Liver (tissue), 9 donors: ENCODE measurements around the gene U2AF2. TPM values are rescaled to one million over a fixed set of nuclear protein-coding genes. Genes with fewer than 3 reads are reported as not detected.

Experiments used
- DNase-seq: peaks from one replicate; pipeline ENCODE4 v3.0.0-alpha.2; 2017; ENCODE audit warnings: low spot score
- H3K27ac ChIP-seq, 2 donors: one replicate each; pipeline ENCODE4 v1.7.0; 2013; ENCODE audit warnings: inconsistent platforms in 2 of 2, low read length in 2 of 2, control low read depth in 1 of 2, low read depth in 1 of 2, mild to moderate bottlenecking in 1 of 2
- H3K27me3 ChIP-seq, 4 donors: one replicate each; pipeline versions ENCODE4 v1.6.1 to v1.7.0; 2013; ENCODE audit warnings: low read length in 3 of 4, inconsistent platforms in 1 of 4, mild to moderate bottlenecking in 1 of 4, moderate library complexity in 1 of 4; ENCODE audit not compliant: control insufficient read depth in 4 of 4, insufficient read depth in 4 of 4
- H3K36me3 ChIP-seq, 4 donors: one replicate each; pipeline versions ENCODE4 v1.6.1 to v1.7.0; 2013; ENCODE audit warnings: low read length in 3 of 4, mild to moderate bottlenecking in 3 of 4, low read depth in 1 of 4, moderate library complexity in 1 of 4; ENCODE audit not compliant: control insufficient read depth in 4 of 4, insufficient read depth in 3 of 4
- H3K4me1 ChIP-seq, 4 donors: one replicate each; pipeline versions ENCODE4 v1.6.1 to v1.7.0; 2013; ENCODE audit warnings: low read length in 3 of 4, mild to moderate bottlenecking in 3 of 4, moderate library complexity in 1 of 4; ENCODE audit not compliant: control insufficient read depth in 4 of 4, insufficient read depth in 4 of 4
- H3K4me3 ChIP-seq, 3 donors: one replicate each; pipeline versions ENCODE4 v1.6.1 to v1.7.0; 2013; ENCODE audit warnings: low read length in 3 of 3, control low read depth in 1 of 3, low read depth in 1 of 3, mild to moderate bottlenecking in 1 of 3
- H3K9ac ChIP-seq, 2 donors: one replicate each; pipeline ENCODE4 v1.7.0; 2013; ENCODE audit warnings: low read length in 2 of 2, mild to moderate bottlenecking in 2 of 2, moderate library complexity in 2 of 2, control low read depth in 1 of 2, low read depth in 1 of 2
- H3K9me3 ChIP-seq, 4 donors: one replicate each; pipeline versions ENCODE4 v1.6.1 to v1.7.0; 2013; ENCODE audit warnings: low read length in 3 of 4; ENCODE audit not compliant: control insufficient read depth in 4 of 4
- EGR1 ChIP-seq, 2 donors: IDR thresholded peaks; 2 replicates each; pipeline ENCODE4 v1.6.1; 2016 to 2018; ENCODE audit warnings: antibody characterized with exemption in 2 of 2, low read depth in 2 of 2
- FOXA1 ChIP-seq: IDR thresholded peaks from 2 replicates; pipeline ENCODE4 v1.6.1; 2016; ENCODE audit warnings: antibody characterized with exemption
- FOXA2 ChIP-seq: IDR thresholded peaks from 2 replicates; pipeline ENCODE4 v1.6.1; 2016; ENCODE audit warnings: antibody characterized with exemption
- GABPA ChIP-seq, 2 donors: IDR thresholded peaks in 1 of 2; conservative IDR thresholded peaks in 1 of 2; 2 replicates each; pipeline ENCODE4 v1.6.1; 2016; ENCODE audit warnings: antibody characterized with exemption in 2 of 2, mild to moderate bottlenecking in 1 of 2, moderate library complexity in 1 of 2
- HNF4A ChIP-seq, 2 donors: conservative IDR thresholded peaks; 2 replicates each; pipeline ENCODE4 v1.6.1; 2016; ENCODE audit warnings: antibody characterized with exemption in 2 of 2, mild to moderate bottlenecking in 2 of 2
- HNF4G ChIP-seq: IDR thresholded peaks from 2 replicates; pipeline ENCODE4 v1.6.1; 2016; ENCODE audit warnings: antibody characterized with exemption
- JUND ChIP-seq, 2 donors: IDR thresholded peaks; 2 replicates each; pipeline ENCODE4 v1.6.1; 2016; ENCODE audit warnings: antibody characterized with exemption in 2 of 2
- NR2F2 ChIP-seq: IDR thresholded peaks from 2 replicates; pipeline ENCODE4 v1.6.1; 2016; ENCODE audit warnings: antibody characterized with exemption
- RAD21 ChIP-seq, 2 donors: IDR thresholded peaks; 2 replicates each; pipeline ENCODE4 v1.6.1; 2016; ENCODE audit warnings: antibody characterized with exemption in 2 of 2, mild to moderate bottlenecking in 2 of 2
- RXRA ChIP-seq, 2 donors: IDR thresholded peaks; 2 replicates each; pipeline ENCODE4 v1.6.1; 2017 to 2018; ENCODE audit warnings: antibody characterized with exemption in 2 of 2, mild to moderate bottlenecking in 1 of 2
- SP1 ChIP-seq: IDR thresholded peaks from 2 replicates; pipeline ENCODE4 v1.6.1; 2018; ENCODE audit warnings: antibody characterized with exemption, mild to moderate bottlenecking
- TAF1 ChIP-seq: conservative IDR thresholded peaks from 2 replicates; pipeline ENCODE4 v1.6.1; 2016; ENCODE audit warnings: antibody characterized with exemption, mild to moderate bottlenecking
- YY1 ChIP-seq: IDR thresholded peaks from 2 replicates; pipeline ENCODE4 v1.6.1; 2016; ENCODE audit warnings: antibody characterized with exemption, mild to moderate bottlenecking
- WGBS: extraction: QIAGEN DNeasy Blood & Tissue Kit; methylation state at CpG from one replicate; pipeline ENCODE4 v1.1.7; 2013; 5-methylcytosine and 5-hydroxymethylcytosine counted together
- polyA plus RNA-seq, 2 donors: library from polyadenylated mRNA; stranded (reverse) in 1 of 2; unstranded in 1 of 2; fragments of 200-250 nt in 1 of 2; fragments of >200 nt in 1 of 2; fragmentation: Nextera tagmentation in 1 of 2; extraction: Ambion mirVana in 1 of 2; gene quantifications; one replicate each; pipeline versions ENCODE4 v1.2.1 to v1.2.3, GENCODE V29; 2013 to 2015
- total RNA-seq, 2 donors: library from RNA; depleted of rRNA; stranded (reverse); fragments of >200 nt; gene quantifications; one replicate each; pipeline ENCODE4 v1.2.3, GENCODE V29; 2014
- TF ChIP-seq, protein P1 (sequence below): IDR thresholded peaks from 2 replicates; pipeline ENCODE4 v1.6.1; 2016; ENCODE audit warnings: antibody characterized with exemption
- TF ChIP-seq, protein P2 (sequence below): IDR thresholded peaks from 2 replicates; pipeline ENCODE4 v1.6.1; 2016; ENCODE audit warnings: antibody characterized with exemption
- TF ChIP-seq, protein P3 (sequence below): IDR thresholded peaks from 2 replicates; pipeline ENCODE4 v1.6.1; 2016; ENCODE audit warnings: antibody characterized with exemption
- TF ChIP-seq, protein P4 (sequence below): IDR thresholded peaks from 2 replicates; pipeline ENCODE4 v1.6.1; 2016; ENCODE audit warnings: antibody characterized with exemption, mild to moderate bottlenecking
- TF ChIP-seq, protein P5 (sequence below): fragments of 150-350 bp; IDR thresholded peaks from 2 replicates; pipeline ENCODE4 v1.5.1; 2017; ENCODE audit warnings: improper control_type of control experiment, low read depth, low read length; ENCODE audit not compliant: missing input control
- donor health status: healthy.
- donor health status: healthy.
- donor health status: healthy.
- donor health status: healthy.
- donor health status: healthy.

Gene U2AF2
- total and polyA plus RNA-seq, 4 donors = 8.6 to 66.6 (median 51.2) TPM

DNA sequence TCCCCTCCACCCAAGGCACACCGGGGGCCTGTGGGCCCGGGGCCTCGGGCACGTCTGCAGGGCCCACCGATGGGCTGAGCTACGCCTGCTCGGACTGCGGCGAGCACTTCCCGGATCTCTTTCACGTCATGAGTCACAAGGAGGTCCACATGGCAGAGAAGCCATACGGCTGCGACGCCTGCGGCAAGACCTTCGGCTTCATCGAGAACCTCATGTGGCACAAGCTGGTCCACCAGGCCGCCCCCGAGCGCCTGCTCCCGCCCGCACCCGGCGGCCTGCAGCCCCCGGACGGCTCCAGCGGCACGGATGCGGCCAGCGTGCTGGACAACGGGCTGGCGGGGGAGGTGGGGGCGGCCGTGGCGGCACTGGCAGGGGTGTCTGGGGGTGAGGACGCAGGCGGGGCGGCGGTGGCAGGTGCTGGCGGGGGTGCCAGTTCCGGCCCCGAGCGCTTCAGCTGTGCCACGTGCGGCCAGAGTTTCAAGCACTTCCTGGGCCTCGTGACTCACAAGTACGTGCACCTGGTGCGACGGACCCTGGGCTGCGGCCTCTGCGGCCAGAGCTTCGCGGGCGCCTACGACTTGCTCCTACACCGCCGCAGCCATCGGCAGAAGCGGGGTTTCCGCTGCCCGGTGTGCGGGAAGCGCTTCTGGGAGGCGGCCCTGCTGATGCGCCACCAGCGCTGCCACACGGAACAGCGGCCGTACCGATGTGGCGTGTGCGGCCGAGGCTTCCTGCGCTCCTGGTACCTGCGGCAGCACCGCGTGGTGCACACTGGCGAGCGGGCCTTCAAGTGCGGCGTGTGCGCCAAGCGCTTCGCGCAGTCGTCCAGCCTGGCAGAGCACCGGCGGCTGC is 39.1 kb upstream of the U2AF2 start:
- Histone ChIP-seq H3K27me3 (no peaks in the 10 kb centered on the region), H3K4me3 (no peak overlapping the region), H3K36me3 (peaks cover 0 to 20% (median 11%) of the 10 kb centered on the region in 4 donors), H3K27ac (no peak overlapping the region), H3K9me3 (no peaks in the 10 kb centered on the region), H3K4me1 (no peaks in the 10 kb centered on the region), H3K9ac (no peak overlapping the region)
- no peak for DNase-seq
- no peak for TF ChIP-seq HNF4G
- TF ChIP-seq, protein P1, sequence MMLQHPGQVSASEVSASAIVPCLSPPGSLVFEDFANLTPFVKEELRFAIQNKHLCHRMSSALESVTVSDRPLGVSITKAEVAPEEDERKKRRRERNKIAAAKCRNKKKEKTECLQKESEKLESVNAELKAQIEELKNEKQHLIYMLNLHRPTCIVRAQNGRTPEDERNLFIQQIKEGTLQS = no peak
- TF ChIP-seq, protein P2, sequence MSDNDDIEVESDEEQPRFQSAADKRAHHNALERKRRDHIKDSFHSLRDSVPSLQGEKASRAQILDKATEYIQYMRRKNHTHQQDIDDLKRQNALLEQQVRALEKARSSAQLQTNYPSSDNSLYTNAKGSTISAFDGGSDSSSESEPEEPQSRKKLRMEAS = no peak
- 97% methylated on average over 88 of the region's 88 CpGs for WGBS

DNA sequence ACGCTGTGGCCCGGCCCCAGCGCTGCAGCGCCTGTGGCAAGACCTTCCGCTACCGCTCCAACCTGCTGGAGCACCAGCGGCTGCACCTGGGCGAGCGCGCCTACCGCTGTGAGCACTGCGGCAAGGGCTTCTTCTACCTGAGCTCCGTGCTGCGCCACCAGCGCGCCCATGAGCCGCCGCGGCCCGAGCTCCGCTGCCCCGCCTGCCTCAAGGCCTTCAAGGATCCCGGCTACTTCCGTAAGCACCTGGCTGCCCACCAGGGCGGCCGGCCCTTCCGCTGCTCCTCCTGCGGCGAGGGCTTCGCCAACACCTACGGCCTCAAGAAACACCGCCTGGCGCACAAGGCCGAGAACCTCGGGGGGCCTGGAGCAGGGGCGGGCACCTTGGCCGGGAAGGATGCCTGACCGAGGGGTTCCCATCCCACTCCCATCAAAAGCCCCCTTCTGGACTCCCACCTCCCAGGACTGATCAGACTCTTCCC is 38.4 kb upstream of the U2AF2 start:
- Histone ChIP-seq H3K27me3 (no peaks in the 10 kb centered on the region), H3K36me3 (peaks cover 0 to 20% (median 13%) of the 10 kb centered on the region in 4 donors), H3K4me1 (no peaks in the 10 kb centered on the region), H3K9ac (no peak overlapping the region), H3K9me3 (no peaks in the 10 kb centered on the region), H3K4me3 (no peak overlapping the region), H3K27ac (no peak overlapping the region)
- no peak for DNase-seq
- WGBS = 99% methylated on average over 38 of the region's 38 CpGs
- TF ChIP-seq JUND (IDR thresholded peaks at IDR 0.05) (no peak), EGR1 (IDR thresholded peaks at IDR 0.05; ENCODE audit: low read depth in 2 of 2) (no peak), RXRA (IDR thresholded peaks at IDR 0.05) (no peak), HNF4G (no peak), FOXA1 (no peak), TAF1 (no peak), NR2F2 (no peak), RAD21 (IDR thresholded peaks at IDR 0.05) (no peak), GABPA (IDR thresholded peaks at IDR 0.05 in 1 of 2, conservative IDR thresholded peaks at IDR 0.05 in 1 of 2) (no peak), SP1 (no peak), YY1 (no peak), HNF4A (conservative IDR thresholded peaks at IDR 0.05) (no peak), FOXA2 (no peak)
- TF ChIP-seq, protein P2 = no peak
- TF ChIP-seq, protein P3, sequence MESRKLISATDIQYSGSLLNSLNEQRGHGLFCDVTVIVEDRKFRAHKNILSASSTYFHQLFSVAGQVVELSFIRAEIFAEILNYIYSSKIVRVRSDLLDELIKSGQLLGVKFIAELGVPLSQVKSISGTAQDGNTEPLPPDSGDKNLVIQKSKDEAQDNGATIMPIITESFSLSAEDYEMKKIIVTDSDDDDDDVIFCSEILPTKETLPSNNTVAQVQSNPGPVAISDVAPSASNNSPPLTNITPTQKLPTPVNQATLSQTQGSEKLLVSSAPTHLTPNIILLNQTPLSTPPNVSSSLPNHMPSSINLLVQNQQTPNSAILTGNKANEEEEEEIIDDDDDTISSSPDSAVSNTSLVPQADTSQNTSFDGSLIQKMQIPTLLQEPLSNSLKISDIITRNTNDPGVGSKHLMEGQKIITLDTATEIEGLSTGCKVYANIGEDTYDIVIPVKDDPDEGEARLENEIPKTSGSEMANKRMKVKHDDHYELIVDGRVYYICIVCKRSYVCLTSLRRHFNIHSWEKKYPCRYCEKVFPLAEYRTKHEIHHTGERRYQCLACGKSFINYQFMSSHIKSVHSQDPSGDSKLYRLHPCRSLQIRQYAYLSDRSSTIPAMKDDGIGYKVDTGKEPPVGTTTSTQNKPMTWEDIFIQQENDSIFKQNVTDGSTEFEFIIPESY = no peak
- TF ChIP-seq, protein P1 = no peak
- TF ChIP-seq, protein P4, sequence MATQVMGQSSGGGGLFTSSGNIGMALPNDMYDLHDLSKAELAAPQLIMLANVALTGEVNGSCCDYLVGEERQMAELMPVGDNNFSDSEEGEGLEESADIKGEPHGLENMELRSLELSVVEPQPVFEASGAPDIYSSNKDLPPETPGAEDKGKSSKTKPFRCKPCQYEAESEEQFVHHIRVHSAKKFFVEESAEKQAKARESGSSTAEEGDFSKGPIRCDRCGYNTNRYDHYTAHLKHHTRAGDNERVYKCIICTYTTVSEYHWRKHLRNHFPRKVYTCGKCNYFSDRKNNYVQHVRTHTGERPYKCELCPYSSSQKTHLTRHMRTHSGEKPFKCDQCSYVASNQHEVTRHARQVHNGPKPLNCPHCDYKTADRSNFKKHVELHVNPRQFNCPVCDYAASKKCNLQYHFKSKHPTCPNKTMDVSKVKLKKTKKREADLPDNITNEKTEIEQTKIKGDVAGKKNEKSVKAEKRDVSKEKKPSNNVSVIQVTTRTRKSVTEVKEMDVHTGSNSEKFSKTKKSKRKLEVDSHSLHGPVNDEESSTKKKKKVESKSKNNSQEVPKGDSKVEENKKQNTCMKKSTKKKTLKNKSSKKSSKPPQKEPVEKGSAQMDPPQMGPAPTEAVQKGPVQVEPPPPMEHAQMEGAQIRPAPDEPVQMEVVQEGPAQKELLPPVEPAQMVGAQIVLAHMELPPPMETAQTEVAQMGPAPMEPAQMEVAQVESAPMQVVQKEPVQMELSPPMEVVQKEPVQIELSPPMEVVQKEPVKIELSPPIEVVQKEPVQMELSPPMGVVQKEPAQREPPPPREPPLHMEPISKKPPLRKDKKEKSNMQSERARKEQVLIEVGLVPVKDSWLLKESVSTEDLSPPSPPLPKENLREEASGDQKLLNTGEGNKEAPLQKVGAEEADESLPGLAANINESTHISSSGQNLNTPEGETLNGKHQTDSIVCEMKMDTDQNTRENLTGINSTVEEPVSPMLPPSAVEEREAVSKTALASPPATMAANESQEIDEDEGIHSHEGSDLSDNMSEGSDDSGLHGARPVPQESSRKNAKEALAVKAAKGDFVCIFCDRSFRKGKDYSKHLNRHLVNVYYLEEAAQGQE = no peak
- TF ChIP-seq, protein P5, sequence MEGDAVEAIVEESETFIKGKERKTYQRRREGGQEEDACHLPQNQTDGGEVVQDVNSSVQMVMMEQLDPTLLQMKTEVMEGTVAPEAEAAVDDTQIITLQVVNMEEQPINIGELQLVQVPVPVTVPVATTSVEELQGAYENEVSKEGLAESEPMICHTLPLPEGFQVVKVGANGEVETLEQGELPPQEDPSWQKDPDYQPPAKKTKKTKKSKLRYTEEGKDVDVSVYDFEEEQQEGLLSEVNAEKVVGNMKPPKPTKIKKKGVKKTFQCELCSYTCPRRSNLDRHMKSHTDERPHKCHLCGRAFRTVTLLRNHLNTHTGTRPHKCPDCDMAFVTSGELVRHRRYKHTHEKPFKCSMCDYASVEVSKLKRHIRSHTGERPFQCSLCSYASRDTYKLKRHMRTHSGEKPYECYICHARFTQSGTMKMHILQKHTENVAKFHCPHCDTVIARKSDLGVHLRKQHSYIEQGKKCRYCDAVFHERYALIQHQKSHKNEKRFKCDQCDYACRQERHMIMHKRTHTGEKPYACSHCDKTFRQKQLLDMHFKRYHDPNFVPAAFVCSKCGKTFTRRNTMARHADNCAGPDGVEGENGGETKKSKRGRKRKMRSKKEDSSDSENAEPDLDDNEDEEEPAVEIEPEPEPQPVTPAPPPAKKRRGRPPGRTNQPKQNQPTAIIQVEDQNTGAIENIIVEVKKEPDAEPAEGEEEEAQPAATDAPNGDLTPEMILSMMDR = no peak
